Stimulated activated CD8-positive, alpha-beta memory T cell treated with anti-CD3 and anti-CD28 coated beads, Interleukin-4, amount 100 ng/mL, for 1 hour (primary cell): ENCODE data around the gene TNFAIP3.
"Not testable (repeated sequence)": the region's sequence is repeated elsewhere in the genome, so short reads cannot be mapped to it uniquely, and the experiment has no call there.

Source experiments
- DNase-seq, 2 donors: peaks; one replicate each; pipeline ENCODE4 v3.0.0-alpha.2; 2020; ENCODE audit warnings: low read depth in 2 of 2, low spot score in 1 of 2

TNFAIP3 gene

GRCh38 chr6:137878029-137878428 lies 11.0 kb downstream of the TNFAIP3 start:
- DNase-seq: no peak

DNA sequence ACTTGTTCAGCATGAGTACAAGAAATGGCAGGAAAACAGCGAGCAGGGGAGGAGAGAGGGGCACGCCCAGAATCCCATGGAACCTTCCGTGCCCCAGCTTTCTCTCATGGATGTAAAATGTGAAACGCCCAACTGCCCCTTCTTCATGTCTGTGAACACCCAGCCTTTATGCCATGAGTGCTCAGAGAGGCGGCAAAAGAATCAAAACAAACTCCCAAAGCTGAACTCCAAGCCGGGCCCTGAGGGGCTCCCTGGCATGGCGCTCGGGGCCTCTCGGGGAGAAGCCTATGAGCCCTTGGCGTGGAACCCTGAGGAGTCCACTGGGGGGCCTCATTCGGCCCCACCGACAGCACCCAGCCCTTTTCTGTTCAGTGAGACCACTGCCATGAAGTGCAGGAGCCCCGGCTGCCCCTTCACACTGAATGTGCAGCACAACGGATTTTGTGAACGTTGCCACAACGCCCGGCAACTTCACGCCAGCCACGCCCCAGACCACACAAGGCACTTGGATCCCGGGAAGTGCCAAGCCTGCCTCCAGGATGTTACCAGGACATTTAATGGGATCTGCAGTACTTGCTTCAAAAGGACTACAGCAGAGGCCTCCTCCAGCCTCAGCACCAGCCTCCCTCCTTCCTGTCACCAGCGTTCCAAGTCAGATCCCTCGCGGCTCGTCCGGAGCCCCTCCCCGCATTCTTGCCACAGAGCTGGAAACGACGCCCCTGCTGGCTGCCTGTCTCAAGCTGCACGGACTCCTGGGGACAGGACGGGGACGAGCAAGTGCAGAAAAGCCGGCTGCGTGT lies 11.6 kb downstream of the TNFAIP3 start:
- DNase-seq: no peak

DNA sequence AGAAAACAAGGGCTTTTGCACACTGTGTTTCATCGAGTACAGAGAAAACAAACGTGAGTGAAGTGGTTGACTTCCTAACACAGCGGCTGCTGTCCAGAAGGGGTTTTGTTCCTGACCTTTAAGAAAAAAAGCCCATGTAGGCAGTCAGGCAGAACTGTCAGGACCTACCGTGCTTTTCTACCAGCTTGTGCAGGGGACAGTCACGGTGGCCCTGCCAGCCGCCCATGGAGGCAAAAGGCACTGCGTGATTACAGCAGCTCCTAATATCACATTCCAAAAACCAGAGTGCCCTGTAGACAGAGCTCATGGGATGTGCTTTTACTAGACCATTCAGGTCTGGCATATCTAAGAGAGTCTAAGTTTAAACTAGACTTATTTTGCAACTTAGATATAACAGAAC lies 12.2 kb downstream of the TNFAIP3 start:
- DNase-seq: no peak

GRCh38 chr6:137879885-137880745 lies 13.1 kb downstream of the TNFAIP3 start:
- DNase-seq: no peak

GRCh38 chr6:137880746-137881521 lies 13.9 kb downstream of the TNFAIP3 start:
- no peak for DNase-seq

DNA sequence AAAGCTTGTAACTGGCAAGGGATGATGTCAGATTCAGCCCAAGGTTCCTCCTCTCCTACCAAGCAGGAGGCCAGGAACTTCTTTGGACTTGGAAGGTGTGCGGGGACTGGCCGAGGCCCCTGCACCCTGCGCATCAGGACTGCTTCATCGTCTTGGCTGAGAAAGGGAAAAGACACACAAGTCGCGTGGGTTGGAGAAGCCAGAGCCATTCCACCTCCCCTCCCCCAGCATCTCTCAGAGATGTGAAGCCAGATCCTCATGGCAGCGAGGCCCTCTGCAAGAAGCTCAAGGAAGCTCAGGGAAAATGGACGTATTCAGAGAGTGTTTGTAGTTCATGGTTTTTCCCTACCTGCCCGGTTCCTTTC lies 14.4 kb downstream of the TNFAIP3 start:
- no peak for DNase-seq

GRCh38 chr6:137882225-137882961 lies 15.3 kb downstream of the TNFAIP3 start:
- no peak for DNase-seq

DNA sequence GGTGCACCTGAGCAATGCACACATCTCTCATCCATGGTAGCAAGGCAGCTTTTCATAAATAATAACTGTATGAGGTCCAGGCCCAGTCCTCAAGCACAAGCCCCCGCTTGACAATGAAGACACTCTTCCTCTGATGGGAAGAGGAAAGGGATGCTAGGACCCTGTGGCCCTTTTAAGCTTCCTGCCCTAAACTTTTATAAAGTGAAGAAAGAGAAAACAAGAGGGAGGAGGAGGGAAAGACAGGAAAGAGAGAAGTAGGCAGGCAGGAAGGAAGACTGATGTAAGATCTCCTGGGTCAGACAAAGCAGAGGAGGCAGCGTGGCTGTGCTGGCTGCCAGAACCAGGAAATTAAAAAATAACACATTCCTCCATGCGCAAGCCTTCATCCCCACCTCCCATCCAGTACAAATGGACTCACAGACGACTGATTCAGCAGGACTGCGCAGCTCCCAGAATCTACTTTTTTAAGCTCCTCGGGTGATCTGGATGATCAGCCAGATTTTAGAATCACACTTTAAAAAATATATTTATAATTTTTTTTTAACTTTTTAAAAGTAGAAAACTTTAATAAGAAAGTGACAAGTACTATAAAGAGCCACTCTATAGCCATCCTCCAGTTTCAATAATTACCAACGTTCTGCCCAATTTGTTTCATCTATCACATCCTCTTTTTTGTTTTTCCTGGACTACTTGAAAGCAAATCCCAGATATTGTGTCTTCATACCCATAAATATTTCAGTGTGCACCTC lies 16.5 kb downstream of the TNFAIP3 start:
- DNase-seq: no peak

- DNase-seq: no peak
Observed at GRCh38 chr6:137884149-137884909, 17.3 kb downstream of the TNFAIP3 start.

GRCh38 chr6:137884910-137885229 lies 17.8 kb downstream of the TNFAIP3 start:
- DNase-seq: not testable (repeated sequence)

DNA sequence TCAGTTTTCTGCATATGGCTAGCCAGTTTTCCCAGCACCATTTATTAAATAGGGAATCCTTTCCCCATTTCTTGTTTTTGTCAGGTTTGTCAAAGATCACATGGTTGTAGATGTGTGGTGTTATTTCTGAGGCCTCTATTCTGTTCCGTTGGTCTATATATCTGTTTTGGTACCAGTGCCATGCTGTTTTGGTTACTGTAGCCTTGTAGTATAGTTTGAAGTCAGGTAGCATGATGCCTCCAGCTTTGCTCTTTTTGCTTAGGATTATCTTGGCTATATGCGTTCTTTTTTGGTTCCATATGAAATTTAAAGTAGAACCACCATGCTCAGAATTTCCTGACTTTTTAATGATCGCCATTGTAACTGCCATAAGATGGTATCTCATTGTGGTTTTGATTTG lies 19.2 kb downstream of the TNFAIP3 start:
- not testable (repeated sequence) for DNase-seq

DNA sequence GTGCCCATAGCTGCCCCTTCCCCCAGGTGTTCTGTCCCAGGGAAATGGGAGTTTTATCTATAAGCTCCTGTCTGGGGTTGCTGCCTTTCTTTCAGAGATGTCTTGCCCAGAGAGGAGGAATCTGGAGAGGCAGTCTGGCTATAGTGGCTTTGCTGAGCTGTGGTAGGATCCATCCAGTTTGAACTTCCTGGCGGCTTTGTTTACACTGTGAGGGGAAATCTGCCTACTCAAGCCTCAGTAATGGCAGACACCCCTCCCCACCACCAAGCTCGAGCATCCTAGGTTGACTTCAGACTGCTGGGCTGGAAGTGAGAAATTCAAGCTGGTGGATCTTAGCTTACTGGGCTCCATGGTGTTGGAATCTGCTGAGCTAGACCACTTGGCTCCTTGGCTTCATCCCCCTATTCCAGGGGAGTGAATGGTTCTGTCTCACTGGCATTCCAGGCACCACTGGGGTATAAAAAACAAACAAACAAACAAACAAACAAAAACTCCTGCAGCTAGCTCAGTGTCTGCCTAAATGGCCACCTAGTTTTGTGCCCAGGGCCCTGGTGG lies 24.0 kb downstream of the TNFAIP3 start:
- no peak for DNase-seq

GRCh38 chr6:137892271-137892708 lies 25.2 kb downstream of the TNFAIP3 start:
- no peak for DNase-seq

DNA sequence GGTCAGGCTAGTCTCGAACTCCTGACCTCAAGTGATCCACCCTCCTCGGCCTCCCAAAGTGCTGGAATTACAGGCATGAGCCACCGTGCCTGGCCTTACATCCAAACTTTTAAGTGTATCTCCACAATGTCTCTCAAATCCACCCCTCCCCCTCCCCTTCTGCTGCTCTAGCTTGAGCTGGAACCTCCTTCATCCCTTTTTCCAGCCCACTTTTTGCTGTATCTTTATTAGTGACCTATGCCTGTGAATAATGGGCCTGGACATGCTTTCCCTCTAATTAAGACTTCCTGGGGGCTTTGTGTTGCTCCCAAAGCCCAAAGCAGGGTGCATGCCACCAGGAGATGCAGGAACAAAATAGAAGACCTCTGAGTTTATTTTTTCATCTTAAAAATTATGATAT lies 26.1 kb downstream of the TNFAIP3 start:
- DNase-seq: no peak

- DNase-seq: no peak
Observed at GRCh38 chr6:137893726-137894125, 26.7 kb downstream of the TNFAIP3 start.

GRCh38 chr6:137894378-137894777 lies 27.3 kb downstream of the TNFAIP3 start:
- not testable (repeated sequence) for DNase-seq

GRCh38 chr6:137894779-137895385 lies 27.8 kb downstream of the TNFAIP3 start:
- DNase-seq: no peak

- DNase-seq: no peak
Observed at GRCh38 chr6:137896647-137897046, 29.6 kb downstream of the TNFAIP3 start.

DNA sequence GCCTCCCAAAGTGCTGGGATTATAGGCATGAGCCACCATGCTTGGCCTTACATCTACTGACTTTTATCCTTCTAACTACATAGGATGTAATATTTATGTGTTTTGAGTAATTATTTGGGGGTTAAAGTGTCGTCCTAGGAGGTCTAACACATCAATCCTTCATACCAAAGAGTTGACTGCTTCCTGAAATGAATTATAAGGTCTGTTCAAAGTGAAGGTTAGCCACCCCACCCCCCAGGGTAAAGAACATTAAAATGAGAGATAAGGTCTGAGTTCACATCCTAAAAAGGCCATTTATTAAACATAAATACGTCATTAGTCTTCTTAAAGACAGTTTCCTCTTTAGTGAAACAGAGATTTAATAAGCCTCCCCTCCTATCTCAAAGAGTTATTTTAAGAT lies 33.8 kb downstream of the TNFAIP3 start:
- DNase-seq: no peak
